HG02759 (cell line): ENCODE measurements around the gene BPIFB2.

ENCODE experiments used
- ATAC-seq: cut with Tn5 transposase; IDR thresholded peaks from one replicate; pipeline ENCODE4 v1.9.1; 2021; ENCODE audit warnings: mild to moderate bottlenecking, moderate library complexity; ENCODE audit not compliant: unreplicated experiment

Gene BPIFB2

DNA sequence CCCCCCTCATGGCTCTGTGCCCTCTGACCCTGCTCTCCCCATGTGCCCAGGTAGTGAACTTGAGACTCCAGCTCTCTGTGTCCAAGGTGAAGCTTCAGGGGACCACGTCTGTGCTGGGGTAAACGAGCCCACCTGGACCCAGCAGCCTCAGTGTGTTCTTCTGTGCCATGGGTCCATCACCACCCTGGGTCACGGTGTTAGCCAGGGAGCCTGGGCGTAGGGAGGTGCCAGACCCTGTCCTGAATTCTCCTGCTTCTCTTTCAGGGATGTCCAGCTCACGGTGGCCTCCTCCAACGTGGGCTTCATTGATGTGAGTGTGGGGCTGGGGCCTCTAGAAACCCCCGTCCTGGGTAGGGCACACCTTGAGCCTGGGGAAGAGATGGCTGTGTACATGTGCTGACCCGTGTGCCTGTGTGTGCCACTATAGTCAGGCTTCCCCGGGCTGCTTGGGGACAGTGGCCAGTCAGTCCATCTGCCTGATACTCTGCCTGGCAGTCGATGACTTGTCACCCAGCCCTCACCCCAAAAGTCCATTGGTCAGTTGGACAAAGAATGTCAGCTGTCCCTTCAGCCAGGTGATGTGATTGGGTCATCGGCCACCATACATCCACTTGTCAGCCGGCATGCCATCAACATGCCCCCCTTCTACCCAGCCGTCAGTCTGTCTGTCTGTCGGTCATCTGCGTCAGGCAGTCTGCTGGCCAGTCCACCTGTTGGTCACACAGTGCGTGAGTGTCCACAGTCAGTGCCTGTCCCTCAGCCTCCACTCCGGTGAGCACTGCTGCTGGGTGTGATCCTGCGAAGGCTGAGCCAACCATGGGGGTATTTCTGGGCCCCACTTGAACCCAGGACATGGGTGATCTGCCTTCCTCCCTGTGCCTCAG, 13.0 kb downstream of the BPIFB2 start:
- ATAC-seq: no peak

DNA sequence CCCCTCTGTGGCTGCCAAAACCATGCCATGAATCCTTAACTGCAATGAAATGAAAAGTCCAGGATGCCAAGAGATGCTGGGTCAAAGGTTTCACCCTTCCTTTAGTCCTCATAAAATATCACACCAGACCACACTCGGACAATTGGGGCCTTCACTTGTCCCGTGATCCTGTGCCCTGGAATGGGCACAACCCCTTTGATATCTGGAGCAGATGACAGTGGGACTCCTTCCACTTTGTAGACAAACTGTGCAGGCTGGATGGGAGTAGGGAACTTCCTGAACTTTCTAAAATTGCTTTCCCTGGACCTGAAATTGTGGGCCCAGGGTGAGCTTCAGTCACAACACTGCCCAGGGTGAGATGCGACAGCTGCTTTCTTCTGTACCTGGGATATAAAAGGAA, 14.4 kb downstream of the BPIFB2 start:
- no peak for ATAC-seq

DNA sequence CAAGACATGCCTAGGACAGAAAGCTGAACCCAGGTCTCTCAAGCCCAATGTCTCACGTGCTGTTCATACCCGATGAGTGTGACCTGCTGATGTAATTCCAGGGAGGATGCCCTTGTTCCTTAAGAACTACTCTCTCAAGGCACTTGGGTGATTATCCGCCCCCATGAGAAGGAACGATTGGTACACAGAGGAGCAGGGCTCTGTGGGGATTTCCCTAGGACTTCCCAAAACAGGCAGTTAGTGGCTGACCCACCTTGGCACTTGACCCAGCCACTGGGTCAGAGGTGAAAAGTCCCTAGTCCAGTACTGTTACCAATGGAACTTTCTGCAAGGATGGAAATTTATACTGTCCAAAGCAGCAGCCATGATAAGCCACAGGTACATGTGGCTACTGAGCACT, 14.8 kb downstream of the BPIFB2 start:
- ATAC-seq: no peak

DNA sequence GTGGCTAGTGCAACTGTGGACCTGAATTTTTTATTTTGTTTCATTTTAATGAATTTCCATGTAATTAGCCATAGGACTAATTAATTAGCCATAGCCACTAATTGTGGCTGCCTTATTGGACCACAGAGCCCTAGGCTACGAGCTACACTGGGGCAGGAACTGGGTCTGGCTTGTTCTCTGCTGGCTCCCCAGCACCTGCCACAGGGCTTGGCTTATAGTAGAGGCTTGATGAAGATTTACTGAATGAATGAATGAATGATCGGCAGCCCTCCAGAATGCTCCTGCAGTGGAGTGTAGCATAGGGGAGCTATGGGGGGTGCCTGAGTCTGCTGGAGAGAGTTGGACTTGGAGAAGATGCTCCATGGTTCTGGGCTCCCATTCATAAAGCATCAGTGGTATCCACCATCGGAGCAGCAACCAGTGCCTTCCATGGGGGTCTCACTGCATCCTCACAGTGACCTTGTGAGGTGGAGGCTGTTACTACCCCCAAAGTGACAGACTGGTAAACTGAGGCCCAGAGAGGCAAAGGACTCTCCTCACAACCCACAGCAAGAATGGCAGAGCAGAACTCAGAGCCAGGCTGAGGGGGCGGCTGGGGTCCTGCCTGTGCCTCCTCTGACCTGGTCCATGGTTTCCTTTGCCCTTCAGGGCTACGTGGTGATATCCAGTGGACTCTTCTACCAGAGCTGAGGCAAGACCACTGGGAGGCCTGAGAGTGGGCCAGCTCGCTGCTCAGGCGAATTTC, 15.4 kb downstream of the BPIFB2 start:
- ATAC-seq: no peak

DNA sequence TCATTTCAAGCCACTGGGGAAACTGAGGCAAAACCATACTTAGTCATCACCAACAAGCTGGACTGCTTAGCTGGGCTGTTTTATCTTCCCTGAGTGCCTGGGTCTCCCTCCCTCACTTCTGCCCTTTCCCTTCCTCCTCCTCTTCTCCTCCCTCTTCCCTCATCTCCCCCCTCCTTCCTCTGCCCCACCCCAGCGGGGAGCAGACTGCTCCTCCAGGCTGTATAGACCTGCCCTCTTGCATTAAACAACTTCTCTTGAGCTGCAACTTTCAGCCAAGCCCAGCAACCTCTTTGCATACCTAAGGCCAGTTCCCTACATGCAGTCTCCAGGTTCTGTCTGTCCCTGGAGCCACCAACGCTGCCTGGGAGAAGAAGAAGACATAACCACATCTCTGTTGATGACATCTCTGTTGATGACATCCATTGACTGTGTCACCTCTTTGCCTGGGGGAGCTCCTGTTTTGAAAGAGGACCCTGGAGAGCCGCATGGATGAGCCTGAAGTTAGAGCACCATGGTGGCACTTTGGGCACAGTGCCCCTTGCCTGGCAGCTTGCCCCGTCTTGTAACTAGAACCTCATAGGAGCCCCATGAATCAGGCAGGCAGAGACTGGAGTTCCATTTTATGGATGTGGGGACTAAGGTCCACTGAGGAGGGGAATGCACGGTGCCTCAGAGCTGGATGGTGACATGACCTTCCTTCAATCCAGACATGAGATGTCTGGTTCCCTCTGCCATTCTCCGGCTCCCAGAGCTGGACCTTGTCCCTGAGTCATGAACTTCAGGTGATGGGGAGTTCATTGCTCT, 16.1 kb downstream of the BPIFB2 start:
- ATAC-seq: no peak

DNA sequence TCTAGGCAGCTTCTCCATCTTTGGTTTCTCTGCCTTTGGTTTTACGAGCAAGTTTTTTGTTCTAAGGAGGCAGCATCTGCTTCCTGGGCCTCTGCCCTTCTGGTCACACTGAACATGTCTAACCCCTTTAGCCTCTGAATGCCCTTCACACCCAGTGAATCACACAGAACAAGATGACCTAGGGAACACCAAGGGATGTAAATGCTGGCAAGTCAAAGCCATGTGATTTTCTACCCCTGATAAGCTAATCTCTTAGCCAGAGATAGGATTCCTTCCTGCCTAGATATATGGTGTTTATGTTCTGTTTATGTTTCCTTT, 16.7 kb downstream of the BPIFB2 start:
- ATAC-seq: no peak

DNA sequence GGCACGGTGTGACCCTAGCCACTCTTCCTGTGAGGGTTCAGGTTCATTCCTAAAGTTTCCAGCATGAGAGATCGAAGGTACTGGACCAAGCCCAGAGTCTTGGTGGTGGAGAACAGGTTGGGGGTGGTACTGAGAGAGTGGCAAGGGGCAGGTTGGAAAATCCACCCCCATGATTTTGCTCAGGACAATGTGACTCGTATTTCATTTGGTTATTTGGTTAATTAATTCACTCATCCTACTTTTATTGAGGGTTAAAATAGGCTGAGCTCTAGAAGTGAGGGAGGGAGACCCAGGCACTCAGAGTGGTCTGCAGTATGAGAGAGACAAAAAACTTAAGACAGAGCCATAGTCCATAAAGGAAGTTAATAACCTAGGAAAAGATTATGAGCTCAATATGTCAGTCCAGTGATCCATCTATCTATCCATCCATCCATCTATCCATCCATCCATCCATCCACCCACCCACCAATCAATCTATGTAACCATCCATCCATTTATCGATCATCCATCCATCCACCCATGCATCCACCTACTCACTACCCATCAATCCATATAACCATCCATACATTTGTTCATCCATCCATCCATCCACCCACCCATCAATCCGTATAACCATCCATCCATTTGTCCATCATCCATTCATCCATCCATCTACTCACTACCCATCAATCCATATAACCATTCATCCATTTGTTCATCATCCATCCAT, 17.3 kb downstream of the BPIFB2 start:
- no peak for ATAC-seq

DNA sequence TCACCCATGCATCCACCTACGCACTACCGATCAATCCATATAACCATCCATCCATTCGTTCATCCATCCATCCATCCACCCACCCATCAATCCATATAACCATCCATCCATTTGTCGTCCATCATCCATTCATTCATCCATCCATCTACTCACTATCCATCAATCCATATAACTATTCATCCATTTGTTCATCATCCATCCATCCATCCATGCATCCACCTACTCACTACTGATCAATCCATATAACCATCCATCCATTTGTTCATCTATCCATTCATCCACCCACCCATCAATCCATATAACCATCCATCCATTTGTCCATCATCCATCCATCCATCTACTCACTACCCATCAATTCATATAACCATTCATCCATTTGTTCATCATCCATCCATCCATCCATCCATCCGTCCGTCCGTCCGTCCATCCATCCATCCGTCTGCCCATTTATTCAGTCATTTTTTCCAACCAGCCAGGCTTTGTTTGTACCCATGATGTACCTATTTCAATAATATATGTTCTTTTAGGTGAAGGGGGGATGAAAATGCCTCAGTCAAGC, 17.9 kb downstream of the BPIFB2 start:
- no peak for ATAC-seq

DNA sequence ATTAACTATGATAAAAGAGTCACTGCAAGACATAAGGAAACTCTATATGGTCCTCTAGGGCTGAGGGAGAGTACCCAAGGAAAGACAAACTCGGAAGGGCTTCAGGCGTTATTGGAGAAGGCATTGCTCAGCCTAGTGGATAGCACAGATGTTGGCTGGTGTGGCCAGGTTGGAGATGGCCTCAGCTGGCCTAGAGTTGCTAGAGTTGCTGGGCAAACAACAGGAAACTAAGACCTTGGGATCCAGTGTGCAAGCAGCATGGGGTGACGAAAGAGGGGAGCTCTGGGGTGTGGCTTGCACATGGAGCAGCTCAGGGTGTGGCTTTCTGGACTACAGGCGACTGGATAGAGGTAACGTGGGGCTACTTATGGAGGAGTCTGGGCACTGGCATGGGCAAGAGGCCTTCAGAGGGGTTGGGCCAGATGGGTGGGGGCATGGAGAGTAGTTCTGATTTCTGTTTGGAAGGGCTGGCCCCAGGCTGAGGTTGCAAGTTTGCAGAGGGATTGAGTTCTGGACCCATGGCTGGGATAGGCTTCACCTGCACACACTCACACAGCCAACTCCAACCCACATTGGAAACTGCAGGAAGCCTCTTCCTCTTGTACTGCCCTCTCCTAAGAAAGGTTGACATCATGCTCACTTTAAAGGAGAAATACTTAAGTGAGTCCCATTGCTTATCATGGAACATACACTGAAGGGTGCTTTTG, 18.7 kb downstream of the BPIFB2 start:
- no peak for ATAC-seq

DNA sequence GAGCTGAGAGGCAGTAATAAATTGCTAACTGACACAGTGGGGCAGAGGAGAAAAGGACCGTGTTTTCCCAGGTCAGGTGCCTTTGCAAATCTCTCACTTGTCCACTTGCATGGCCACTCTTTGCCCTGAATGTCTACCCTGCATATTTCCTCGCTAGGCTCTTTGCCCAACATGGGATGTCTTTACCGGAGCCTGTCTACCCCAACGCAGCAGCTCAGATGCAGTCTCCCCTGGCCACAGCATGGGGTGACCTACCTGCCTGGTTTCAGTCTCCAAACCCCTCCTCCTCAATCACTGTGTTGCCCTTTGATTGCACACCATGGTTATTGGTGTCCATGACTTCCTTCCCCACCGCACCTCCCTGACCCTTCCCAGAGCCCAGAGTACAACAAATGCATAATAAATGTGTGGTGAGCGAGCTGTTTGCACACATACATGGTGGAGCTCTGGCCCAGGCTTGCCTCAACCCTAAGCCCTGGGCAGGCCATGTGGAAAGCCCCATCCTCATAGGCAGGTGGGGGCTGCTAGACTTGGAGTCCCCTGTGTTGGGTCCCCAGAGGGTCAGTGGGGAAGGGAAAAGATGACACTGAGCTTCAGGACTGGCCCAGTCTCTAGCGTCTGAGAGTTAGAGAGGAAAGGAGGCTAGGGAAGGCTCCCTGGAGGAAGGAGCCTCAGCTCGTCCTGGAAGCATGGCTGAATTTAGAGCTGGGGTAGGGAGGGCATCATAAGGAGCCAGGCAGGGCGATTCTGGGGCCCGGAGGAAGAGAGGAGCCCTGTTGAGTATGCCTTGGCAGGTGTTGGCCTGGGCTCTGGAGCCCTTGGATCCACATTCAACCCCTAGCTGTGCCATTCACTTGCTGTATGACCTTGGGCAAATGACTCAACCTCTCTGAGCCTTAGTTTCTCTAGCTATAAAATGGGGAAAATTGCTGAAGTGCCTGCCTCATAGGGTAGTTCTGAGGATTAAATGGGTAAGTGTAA, 19.6 kb downstream of the BPIFB2 start:
- no peak for ATAC-seq

DNA sequence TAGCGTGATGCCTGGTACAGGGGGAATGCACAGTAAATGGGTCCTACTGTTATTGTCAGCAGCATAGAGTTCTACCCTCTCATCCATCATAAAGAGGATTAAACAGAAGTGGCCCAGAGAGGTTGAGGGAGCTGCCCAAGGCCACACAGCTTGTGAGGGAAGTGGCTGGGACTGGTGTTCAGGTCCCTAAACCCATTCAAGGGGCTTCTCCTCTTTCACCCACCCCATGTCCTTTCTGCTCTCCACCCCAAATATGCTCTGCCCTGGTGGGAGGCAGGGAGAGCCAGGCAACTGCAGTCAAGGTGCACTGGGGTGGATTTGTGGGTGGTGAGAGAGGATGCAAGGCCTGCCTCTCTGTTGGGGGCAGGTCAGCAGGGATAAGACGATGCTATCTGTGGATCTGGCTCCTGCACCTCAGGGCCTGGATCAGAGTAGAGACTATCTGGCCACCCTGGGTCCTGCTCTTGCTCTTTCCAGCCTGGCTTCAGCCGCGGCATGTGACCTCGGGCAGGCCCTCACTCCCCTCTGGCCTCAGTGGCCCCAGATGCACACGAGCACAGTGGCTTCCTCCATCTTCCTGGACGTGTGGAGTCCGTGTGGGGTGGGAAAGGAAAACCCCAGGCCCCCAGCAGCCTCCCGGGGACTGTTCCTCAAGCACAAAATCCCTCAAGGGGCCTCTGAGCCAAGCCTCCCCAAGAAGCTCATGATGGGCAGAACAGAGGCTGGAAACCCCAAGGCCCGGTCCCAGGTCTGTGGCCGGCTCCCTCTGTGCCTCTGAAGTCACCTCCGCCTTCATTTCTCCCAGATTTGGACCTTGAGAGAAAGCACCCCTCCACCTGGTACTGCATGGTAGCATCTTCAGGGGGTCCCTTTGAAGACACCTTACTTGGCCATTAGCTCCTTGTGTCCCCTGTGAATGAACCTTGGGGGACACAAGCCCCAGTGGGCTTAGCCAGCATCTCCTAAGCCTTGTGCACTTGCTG, 20.6 kb downstream of the BPIFB2 start:
- no peak for ATAC-seq

DNA sequence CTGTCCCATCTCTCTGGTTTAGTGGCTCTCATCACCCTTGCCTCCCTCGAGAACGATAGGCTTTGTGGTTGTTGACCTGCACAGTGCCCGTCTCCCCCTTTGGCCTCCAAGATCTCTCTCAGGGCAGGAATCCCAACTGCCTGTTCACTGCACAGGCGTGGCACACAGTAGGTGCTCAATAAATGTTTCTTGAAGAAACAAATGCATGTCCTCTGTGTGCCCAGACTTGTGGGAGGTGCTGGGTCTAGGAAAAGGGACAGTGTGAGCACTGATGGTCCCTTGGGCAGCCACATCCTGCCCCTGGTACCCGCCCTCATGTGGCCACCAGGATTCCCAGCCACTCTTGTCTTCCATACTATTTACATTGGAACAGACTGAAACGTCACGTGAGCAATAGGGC, 21.4 kb downstream of the BPIFB2 start:
- ATAC-seq: no peak

DNA sequence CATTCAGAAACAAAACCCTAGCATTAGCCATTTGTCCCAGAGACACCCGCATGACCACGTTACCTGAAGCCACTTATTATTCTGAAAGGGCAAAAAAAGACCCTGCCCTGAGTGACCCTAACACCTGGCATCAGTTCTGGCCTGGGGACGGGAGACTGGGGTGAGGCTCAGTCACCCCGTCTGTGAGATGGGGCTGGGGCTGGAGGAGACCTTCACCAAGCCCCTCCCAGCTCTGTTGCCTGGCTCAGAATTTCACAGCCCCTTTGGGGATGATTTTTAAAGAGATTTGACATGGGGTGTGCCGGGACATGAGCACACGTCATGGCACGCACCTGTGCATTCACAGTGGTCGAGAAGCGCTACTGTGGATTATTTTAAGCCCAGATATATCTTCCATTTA, 22.6 kb downstream of the BPIFB2 start:
- no peak for ATAC-seq

DNA sequence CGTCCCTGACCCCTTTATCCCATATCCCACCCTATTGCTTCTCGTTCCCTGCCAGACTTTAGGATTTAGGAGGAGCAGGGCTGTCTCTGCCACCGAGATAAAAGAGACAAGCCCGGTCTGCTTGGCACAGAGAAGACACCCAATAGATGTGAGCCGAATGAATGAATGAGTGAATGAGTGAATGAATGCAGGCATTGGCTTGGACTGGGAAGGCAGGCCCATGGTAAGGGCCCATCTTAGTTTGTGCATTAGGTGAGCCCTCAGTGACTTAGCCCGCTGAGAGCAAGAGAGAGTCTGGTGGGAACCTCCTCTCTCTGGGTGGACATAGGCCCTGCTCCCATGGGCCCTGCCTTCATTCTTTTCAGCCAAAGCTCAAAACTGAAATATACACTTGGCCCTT, 23.1 kb downstream of the BPIFB2 start:
- no peak for ATAC-seq

DNA sequence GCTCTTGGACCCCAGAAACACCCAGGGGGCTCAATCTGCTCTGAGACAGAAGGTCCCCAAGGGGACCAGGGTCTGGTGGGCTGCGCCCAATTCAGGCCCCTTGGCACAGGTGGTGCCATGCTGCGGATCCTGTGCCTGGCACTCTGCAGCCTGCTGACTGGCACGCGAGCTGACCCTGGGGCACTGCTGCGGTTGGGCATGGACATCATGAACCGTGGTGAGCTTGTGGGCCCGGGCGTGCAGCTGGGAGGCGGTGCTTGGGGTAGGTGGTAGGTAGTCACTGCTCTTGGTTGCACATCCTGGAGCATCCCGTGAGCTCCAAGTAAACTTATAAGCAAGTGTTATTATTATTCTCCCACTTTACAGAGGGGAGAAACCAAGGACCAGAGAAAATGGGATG, 24.0 kb downstream of the BPIFB2 start, which contains the start of gene BPIFB6:
Gene BPIFB6, plus strand, starts transcription at position 118 of the 400 bp plus-strand sequence. Its CDS starts 0 bp downstream, at position 118.
- no peak for ATAC-seq

DNA sequence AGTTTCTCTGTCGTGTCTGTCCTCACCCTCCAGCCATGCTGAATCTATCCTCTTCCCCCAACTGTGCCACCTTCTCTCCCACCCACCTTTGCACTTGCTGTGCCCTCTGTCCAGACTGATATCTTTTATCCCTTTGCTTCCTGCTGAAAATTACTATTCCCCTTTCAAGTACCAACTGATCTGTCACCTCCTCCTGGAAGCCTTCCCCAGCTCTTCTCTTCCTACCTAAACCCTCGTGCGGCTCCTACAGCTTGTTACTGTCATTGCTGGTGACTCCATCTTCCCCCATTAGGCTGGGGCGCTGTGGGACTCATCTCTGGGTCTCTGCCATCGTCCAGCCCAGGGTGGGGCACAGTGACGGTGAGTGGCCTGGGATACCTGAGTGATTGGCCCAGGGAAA, 25.1 kb downstream of the BPIFB2 start:
- no peak for ATAC-seq

DNA sequence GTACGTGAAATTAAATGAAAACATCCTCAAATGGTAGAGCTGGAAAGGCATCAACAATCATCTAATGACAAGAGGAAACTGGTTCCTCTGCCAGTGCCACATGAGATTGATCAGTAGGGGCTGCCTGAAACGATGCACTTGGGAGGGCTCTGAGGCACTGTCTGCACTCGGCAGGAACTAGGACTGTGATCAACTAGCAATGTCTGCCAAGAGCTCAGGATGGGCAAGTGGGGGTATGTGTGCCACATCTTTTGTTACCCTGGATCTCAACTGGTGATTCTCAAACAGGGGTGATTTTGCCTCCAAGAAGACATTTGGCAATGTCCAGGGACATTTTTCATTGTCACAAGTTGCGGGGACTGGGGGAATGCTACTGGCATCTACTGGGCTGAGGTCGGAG, 25.9 kb downstream of the BPIFB2 start:
- no peak for ATAC-seq

DNA sequence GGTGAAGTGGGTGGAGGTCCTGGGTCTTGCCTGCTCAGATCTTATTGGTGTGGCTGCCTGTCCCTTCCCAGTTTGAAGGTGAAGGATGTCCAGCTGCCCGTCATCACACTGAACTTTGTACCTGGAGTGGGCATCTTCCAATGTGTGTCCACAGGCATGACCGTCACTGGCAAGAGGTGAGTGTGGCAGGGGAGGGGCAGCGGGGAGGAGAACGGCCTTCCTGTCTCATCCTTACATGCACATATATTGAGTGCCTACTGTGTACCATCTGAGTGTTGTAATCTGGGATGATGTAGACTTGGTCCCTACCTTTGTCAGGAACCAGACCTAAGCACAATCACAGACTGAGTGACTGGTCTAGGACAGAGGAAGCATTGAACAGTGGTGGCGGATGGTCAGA, 26.6 kb downstream of the BPIFB2 start:
- ATAC-seq: no peak
